ENCODE data around the gene LRMDA.

DNA sequence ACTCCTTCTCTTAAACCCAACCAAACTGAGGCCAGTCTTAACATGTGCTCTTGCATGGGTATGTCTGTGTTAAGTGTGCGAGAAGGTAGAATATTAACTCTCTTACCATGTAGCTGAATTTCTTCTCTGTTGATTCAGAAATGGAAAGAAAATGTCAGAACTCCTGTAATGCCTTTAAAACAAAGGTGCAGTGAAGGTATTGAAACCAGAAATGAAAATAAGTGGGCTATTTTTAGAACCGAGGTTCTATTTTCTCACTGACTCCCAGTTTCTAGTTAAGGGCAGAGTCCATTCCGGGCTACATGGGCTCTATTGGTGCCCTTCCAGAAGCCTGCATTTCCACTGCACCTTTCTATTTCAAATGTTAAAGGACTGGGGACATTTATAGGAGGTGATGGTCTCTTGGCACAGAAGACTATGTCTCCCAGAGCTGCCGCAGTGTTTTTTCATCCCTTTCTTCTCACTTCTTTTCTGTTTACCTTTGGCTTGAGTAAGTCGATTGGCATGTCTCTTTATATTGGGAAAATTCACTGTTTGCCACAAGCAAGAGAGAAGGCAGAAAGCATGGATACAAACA lies 174.9 kb downstream of the LRMDA start:
- TF ChIP-seq SIX1 (CRISPR knock-in tag; IDR thresholded peaks at IDR 0.05; ENCODE audit: borderline replicate concordance) (no peak), ZNF501 (CRISPR knock-in tag; IDR thresholded peaks at IDR 0.05) (no peak), BHLHE40 (IDR thresholded peaks at IDR 0.05; ENCODE audit: low read length) (no peak), RFXANK (CRISPR knock-in tag; IDR thresholded peaks at IDR 0.05) (no peak)
- TF ChIP-seq, protein P1, sequence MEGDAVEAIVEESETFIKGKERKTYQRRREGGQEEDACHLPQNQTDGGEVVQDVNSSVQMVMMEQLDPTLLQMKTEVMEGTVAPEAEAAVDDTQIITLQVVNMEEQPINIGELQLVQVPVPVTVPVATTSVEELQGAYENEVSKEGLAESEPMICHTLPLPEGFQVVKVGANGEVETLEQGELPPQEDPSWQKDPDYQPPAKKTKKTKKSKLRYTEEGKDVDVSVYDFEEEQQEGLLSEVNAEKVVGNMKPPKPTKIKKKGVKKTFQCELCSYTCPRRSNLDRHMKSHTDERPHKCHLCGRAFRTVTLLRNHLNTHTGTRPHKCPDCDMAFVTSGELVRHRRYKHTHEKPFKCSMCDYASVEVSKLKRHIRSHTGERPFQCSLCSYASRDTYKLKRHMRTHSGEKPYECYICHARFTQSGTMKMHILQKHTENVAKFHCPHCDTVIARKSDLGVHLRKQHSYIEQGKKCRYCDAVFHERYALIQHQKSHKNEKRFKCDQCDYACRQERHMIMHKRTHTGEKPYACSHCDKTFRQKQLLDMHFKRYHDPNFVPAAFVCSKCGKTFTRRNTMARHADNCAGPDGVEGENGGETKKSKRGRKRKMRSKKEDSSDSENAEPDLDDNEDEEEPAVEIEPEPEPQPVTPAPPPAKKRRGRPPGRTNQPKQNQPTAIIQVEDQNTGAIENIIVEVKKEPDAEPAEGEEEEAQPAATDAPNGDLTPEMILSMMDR (CRISPR knock-in tag; IDR thresholded peaks at IDR 0.05) = no peak

Data from HepG2 (cell line).